ENCODE results near the gene BRME1.

DNA sequence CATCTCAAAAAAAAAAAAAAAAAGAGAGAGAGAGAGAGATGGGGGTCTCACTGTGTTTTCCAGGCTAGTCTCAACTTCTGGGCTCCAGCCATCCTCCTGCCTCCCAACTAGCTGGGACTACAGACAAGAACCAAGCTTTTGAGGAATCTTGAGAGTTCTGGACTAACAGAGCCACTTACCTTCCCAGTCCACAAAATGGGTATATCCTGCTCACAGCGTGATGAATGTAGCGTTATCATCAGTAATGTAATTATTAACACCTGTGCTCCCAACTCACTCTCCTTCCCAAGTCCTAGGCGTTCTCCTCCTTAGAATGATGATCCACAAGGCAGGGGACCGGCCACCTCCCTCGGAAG, 33.6 kb downstream of the BRME1 start:
- TF ChIP-seq, protein P1, sequence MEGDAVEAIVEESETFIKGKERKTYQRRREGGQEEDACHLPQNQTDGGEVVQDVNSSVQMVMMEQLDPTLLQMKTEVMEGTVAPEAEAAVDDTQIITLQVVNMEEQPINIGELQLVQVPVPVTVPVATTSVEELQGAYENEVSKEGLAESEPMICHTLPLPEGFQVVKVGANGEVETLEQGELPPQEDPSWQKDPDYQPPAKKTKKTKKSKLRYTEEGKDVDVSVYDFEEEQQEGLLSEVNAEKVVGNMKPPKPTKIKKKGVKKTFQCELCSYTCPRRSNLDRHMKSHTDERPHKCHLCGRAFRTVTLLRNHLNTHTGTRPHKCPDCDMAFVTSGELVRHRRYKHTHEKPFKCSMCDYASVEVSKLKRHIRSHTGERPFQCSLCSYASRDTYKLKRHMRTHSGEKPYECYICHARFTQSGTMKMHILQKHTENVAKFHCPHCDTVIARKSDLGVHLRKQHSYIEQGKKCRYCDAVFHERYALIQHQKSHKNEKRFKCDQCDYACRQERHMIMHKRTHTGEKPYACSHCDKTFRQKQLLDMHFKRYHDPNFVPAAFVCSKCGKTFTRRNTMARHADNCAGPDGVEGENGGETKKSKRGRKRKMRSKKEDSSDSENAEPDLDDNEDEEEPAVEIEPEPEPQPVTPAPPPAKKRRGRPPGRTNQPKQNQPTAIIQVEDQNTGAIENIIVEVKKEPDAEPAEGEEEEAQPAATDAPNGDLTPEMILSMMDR (conservative IDR thresholded peaks at IDR 0.05; ENCODE audit: low read length), result no peak
- no peak for TF ChIP-seq EZH2phosphoT487 (IDR thresholded peaks at IDR 0.05; ENCODE audit: borderline replicate concordance)

Data from Loucy (cell line).